NCI-H748 treated with DMSO at 0.1 percent for 48 hours (cell line): ENCODE measurements around the gene ERC1.
"Not testable (repeated sequence)": the region's sequence is repeated elsewhere in the genome, so short reads cannot be mapped to it uniquely, and the experiment has no call there.

ENCODE experiments used
- DNase-seq: peaks from one replicate; lab custom pipeline; 2025; lab: John Stamatoyannopoulos, UW

Gene ERC1

GRCh38 chr12:1220127-1221092 lies 229.4 kb downstream of the ERC1 start:
- DNase-seq = peak; percentile 81

- no peak for DNase-seq
Observed at GRCh38 chr12:1222858-1223639, 232.0 kb downstream of the ERC1 start.

- no peak for DNase-seq
Observed at GRCh38 chr12:1226951-1227350, 235.9 kb downstream of the ERC1 start.

- DNase-seq = no peak
Observed at GRCh38 chr12:1234073-1234472, 243.1 kb downstream of the ERC1 start.

GRCh38 chr12:1246637-1247036 lies 255.6 kb downstream of the ERC1 start:
- DNase-seq = no peak

- no peak for DNase-seq
Observed at GRCh38 chr12:1250641-1251040, 259.6 kb downstream of the ERC1 start.

- no peak for DNase-seq
Observed at GRCh38 chr12:1252758-1253157, 261.7 kb downstream of the ERC1 start.

- not testable (repeated sequence) for DNase-seq
Observed at GRCh38 chr12:1255125-1255524, 264.1 kb downstream of the ERC1 start.

- DNase-seq = not testable (repeated sequence)
Observed at GRCh38 chr12:1255854-1256253, 264.8 kb downstream of the ERC1 start.

- no peak for DNase-seq
Observed at GRCh38 chr12:1256285-1256684, 265.3 kb downstream of the ERC1 start.

GRCh38 chr12:1256991-1257390 lies 266.0 kb downstream of the ERC1 start:
- no peak for DNase-seq

GRCh38 chr12:1262011-1262410 lies 271.0 kb downstream of the ERC1 start:
- no peak for DNase-seq

GRCh38 chr12:1267243-1267642 lies 276.2 kb downstream of the ERC1 start:
- no peak for DNase-seq

GRCh38 chr12:1272142-1272541 lies 281.1 kb downstream of the ERC1 start:
- no peak for DNase-seq

- DNase-seq = no peak
Observed at GRCh38 chr12:1273051-1273450, 282.0 kb downstream of the ERC1 start.

GRCh38 chr12:1277905-1278304 lies 286.9 kb downstream of the ERC1 start:
- DNase-seq = no peak

GRCh38 chr12:1279050-1279449 lies 288.0 kb downstream of the ERC1 start:
- DNase-seq = no peak

GRCh38 chr12:1280059-1280458 lies 289.0 kb downstream of the ERC1 start:
- DNase-seq = no peak

- no peak for DNase-seq
Observed at GRCh38 chr12:1281683-1282366, 290.8 kb downstream of the ERC1 start.

- no peak for DNase-seq
Observed at GRCh38 chr12:1282670-1283315, 291.8 kb downstream of the ERC1 start.

- no peak for DNase-seq
Observed at GRCh38 chr12:1283316-1283715, 292.3 kb downstream of the ERC1 start.

- DNase-seq = no peak
Observed at GRCh38 chr12:1284611-1285010, 293.6 kb downstream of the ERC1 start.
